GM18861 (cell line): ENCODE measurements around the gene SPSB3.

Source experiments
- ATAC-seq: cut with Tn5 transposase; IDR thresholded peaks from one replicate; pipeline ENCODE4 v1.9.1; 2021; ENCODE audit not compliant: unreplicated experiment

The SPSB3 gene

GRCh38 chr16:1782408-1783264 lies at the start of gene SPSB3, which contains the start of gene NUBP2:
Gene SPSB3, minus strand, starts transcription at chr16:1782571. Its CDS starts 1,088 bp downstream, at chr16:1781483.
Gene NUBP2, plus strand, starts transcription at chr16:1782960. Its CDS starts 61 bp downstream, at chr16:1783021.
- peak; percentile 76 for ATAC-seq

- no peak for ATAC-seq
Measured at GRCh38 chr16:1831186-1832075, 49.1 kb upstream of the SPSB3 start.

DNA sequence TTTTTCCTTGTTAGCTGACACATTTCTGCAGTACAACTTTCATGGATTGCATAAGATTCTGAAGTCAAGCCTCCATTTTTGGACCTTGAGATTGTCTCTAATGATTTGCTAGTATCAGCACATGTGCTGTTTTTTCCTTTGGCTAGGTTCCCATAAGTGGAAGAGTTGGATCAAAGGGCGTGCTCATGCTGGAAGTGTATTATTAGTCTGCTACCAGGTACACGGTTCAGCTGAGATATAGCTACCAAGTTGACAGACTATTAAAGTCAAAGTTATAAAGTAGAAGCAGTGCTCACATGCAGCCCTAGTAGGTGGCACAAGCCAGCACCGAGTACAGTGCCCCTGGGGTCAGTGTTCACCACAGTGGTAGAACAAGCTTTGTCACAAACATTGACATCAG lies 47.8 kb upstream of the SPSB3 start:
- no peak for ATAC-seq

- ATAC-seq: no peak
Measured at GRCh38 chr16:1828645-1829410, 46.5 kb upstream of the SPSB3 start.

DNA sequence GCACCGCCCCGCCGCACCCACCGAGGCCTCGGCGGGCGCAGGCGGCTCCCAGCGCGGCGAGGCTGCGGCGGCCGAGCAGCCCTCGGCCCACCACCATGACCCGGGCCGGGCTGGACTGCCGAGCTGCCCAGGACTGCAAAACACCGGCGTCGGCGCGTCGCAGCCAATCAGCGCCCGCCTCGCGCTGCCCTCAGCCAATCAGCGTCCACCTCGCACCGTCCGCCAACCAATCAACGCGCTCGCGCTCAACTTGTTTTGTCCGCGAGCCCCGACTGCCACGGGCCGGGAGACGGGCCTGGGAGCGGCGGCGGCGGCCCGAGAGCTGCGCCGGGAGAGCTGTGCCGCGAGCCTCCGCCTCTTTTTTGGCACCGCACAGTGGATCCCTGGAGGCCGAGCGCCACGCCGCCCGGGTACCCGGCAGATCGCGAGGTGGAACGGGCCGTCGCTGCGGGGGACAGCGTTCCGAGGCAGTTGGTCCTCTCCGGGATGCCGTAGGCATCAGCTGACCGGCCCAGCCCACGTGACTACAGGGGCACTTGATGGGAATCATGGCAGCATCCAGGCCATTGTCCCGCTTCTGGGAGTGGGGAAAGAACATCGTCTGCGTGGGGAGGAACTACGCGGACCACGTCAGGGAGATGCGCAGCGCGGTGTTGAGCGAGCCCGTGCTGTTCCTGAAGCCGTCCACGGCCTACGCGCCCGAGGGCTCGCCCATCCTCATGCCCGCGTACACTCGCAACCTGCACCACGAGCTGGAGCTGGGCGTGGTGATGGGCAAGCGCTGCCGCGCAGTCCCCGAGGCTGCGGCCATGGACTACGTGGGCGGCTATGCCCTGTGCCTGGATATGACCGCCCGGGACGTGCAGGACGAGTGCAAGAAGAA lies 44.6 kb upstream of the SPSB3 start, which contains the start of the genes FAHD1 and HAGH:
Gene FAHD1, plus strand, starts transcription at position 516 of the 883 bp plus-strand sequence. Its CDS starts 33 bp downstream, at position 549.
Gene HAGH, minus strand, starts transcription at position 135 of the 883 bp plus-strand sequence. Its CDS starts 38 bp downstream, at position 97.
- peak; percentile 70 for ATAC-seq

DNA sequence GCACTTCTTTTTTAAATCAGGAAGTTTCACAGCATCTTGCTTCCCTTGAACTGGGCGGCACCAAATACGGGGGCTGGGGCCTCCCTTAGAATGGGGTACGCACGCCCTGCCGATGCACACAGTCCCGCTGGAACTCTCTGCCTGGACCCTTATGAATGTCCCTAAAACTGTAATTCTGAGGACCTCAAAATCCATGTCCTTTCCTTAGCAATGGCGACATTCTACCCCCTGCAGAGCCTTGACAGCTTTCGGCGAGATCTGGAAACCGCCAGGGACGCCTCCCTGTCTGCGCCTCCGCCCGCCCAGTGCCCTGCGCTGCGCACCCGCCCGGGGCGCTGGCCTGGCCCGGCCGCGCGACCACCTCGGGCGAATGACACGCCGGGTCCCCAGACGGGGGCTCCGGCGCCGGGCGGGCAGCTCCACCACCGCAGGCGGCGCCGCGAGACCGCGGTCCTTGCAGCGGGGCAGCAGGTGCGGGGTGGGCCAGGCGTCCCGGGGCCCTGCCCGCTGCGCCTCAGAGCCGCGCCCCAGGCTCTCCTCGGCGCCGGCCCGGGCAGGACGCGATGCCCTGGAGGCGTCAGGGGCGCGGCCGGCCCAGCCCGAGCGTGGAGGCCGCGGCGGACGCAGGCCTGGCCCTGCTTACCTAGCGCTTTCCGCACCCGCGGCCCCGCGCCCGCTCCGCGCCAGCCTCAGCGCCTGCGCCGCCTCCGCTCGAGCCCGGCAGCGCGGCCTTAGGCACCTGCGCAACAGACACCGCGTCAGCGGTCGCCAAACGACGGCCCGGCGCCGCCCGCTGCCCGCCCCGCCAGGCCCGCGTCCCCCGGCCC lies 43.7 kb upstream of the SPSB3 start:
- peak; percentile 32 for ATAC-seq

DNA sequence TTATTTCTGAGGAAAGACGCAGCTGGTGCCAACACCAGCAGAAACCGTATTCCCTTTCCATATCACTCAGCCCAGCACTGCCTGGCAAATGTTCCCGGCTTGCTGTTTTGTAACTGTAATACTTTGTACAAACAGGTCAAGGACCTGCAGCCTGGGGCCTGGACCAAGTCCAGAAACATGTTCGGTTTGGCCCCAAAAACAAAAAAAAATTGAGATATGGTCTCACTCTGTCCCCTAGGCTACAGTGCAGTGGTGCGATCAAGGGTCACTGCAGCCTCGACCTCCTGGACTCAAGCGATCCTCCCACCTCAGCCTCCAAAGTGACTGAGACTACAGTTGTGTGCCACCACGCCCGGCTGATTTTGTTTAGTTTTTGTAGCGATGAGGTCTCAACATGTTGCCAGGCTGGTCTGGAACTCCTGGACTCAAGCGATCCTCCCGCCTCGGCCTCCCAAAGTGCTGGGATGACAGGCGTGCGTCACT lies 43.1 kb upstream of the SPSB3 start:
- ATAC-seq: no peak

DNA sequence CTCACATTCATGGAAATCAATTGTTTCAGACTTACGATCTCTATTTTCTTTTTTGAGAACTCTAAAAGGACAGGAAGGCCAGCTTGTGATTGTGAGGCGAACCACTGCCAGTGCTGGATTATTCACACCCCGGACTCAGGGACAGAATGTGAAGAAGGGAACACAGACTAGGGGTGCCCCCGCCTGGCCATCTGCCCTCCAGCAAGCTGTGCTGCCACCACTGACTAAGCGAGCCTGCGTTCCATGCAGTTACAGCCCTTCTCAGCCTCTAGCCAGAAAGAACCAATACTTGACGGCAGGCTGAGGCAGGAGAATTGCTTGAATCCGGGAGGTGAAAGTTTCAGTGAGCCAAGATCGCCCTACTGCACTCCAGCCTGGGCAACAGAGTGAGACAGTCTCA lies 41.5 kb upstream of the SPSB3 start:
- no peak for ATAC-seq

- no peak for ATAC-seq
Measured at GRCh38 chr16:1822801-1823200, 40.4 kb upstream of the SPSB3 start.

DNA sequence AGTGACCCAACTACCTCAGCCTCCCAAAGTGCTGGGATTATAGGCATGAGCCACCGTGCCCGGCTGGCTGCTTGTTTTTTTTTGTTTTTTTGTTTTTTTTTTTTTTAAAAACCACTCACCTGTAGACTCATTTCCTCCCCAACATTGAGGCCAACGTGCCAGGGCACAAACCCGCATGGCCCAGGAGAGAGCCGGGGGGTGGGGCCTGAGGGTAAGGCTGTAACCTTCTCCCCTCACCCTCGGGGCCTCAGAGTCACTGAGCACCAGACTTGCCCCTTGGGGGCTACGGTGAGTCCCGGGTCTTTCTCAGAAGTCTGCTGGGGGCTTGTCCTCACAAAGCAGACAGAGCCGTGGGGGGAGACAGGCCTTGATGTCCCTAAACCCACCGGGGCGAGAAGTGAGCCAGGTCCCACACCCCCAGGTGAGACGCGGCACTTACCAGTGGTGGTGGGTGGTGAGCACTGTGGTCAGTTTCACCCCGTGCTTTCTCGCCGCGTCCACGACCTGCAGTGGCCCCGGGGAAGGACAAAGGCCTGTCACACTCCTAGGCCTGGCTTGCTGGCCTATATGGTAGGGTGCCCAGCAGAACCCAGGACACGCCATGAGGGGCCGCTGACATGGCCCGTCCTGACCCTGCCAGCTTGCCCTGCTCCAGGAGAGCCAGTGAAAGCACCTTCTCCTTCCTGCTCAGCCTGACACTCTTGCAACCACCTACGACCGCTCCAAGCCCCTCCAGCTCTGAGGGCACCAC lies 39.7 kb upstream of the SPSB3 start:
- ATAC-seq: no peak

GRCh38 chr16:1820946-1821290 lies 38.5 kb upstream of the SPSB3 start:
- ATAC-seq: no peak

GRCh38 chr16:1820096-1820945 lies 38.0 kb upstream of the SPSB3 start:
- ATAC-seq: no peak

- ATAC-seq: no peak
Measured at GRCh38 chr16:1819611-1820010, 37.2 kb upstream of the SPSB3 start.

DNA sequence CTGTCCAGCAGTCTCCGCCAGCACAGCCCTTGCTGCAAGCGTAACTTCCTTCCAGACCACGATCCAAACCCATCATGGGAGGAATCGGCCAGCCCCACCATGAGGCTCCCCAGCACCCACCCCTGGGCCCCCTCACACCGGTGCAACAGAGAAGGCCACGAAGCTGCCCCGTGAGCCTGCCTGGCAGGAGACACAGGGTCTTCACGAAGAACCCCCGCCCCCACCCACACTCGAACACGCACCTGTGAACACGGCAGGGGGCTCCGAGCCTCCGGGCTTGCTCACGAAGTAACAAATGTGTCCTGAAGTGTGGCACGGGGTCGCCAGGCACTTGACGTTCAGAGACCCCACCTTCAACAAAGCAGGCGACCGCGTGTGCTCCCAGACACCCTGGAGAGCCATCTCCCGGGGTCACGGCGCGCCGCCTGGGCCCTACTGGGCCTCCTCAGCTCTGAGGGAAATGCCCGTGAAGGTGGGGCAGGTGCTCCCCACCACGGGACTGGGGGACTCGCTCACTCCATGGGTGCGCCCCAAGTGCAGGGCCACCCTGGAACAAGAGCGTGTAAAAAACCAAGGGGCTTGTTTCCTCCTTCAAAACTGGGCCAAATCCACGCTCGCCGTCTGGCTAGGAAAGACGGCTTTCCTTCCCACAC lies 36.6 kb upstream of the SPSB3 start:
- ATAC-seq: no peak

- ATAC-seq: no peak
Measured at GRCh38 chr16:1818204-1818872, 36.0 kb upstream of the SPSB3 start.

GRCh38 chr16:1817716-1818115 lies 35.3 kb upstream of the SPSB3 start:
- no peak for ATAC-seq
